IMR-90 (cell line): ENCODE measurements around the gene CAT. TPM values are rescaled to one million over a fixed set of nuclear protein-coding genes. Genes with fewer than 3 reads are reported as not detected.
A peak's percentile ranks its signal among the peaks of the same experiment; 100 is the strongest.

Experiments used
- ATAC-seq: fragments of 200-7000 bp; cut with Tn5 transposase; 2 replicates; pipeline ENCODE4 v1.9.1; 2020; ENCODE audit warnings: low read depth, mild to moderate bottlenecking, moderate library complexity
- BruUV-seq: library from RNA; stranded (reverse); fragments of 400-500 nt; replicated peaks from 2 replicates; lab custom pipeline; 2021; lab: Mats Ljungman, UMichigan
- CTCF ChIA-PET: fragments of 300-600 bp; formaldehyde crosslinking; extraction: SDS; loops from one replicate; lab custom pipeline; 2021; ENCODE audit warnings: antibody characterized with exemption; lab: Yijun Ruan, JAX
- POLR2A ChIA-PET: fragments of 300-600 bp; sonication (Branson Sonifier 250); formaldehyde crosslinking; loops from one replicate; lab custom pipeline; 2022; ENCODE audit warnings: antibody characterized with exemption; ENCODE audit not compliant: unreplicated experiment; lab: Charles Lee
- DNase-seq: peaks from one replicate; pipeline ENCODE4 v3.0.0; 2013
- H2AFZ ChIP-seq: replicated peaks from 2 replicates; pipeline ENCODE3; 2013; ENCODE audit warnings: low read length, mild to moderate bottlenecking; ENCODE audit not compliant: poor library complexity
- H2AK5ac ChIP-seq: 2 replicates; pipeline ENCODE4 v1.6.1; 2013; ENCODE audit warnings: low read depth, low read length, inconsistent platforms
- H2AK9ac ChIP-seq: replicated peaks from 2 replicates; pipeline ENCODE3; 2013; ENCODE audit warnings: mild to moderate bottlenecking, low read depth, low read length, moderate library complexity; ENCODE audit not compliant: poor library complexity
- H2BK120ac ChIP-seq: 2 replicates; pipeline ENCODE4 v1.6.1; 2013; ENCODE audit warnings: low read depth, low read length, inconsistent platforms
- H2BK15ac ChIP-seq: 3 replicates; pipeline ENCODE4 v1.6.1; 2013; ENCODE audit warnings: low read depth, low read length, inconsistent platforms
- H2BK20ac ChIP-seq: 2 replicates; pipeline ENCODE4 v1.6.1; 2013; ENCODE audit warnings: low read depth, mild to moderate bottlenecking, inconsistent platforms, low read length, moderate library complexity
- H2BK5ac ChIP-seq: 2 replicates; pipeline ENCODE4 v1.6.1; 2013; ENCODE audit warnings: mild to moderate bottlenecking, low read depth, low read length, inconsistent platforms; ENCODE audit not compliant: poor library complexity, severe bottlenecking
- H3K14ac ChIP-seq: replicated peaks from 2 replicates; pipeline ENCODE4 v1.6.1; 2013; ENCODE audit warnings: low read depth, low read length, inconsistent platforms
- H3K18ac ChIP-seq: 2 replicates; pipeline ENCODE4 v1.6.1; 2013; ENCODE audit warnings: low read depth, low read length, control low read depth
- H3K23ac ChIP-seq: 2 replicates; pipeline ENCODE4 v1.6.1; 2013; ENCODE audit warnings: low read depth, low read length, inconsistent platforms
- H3K27ac ChIP-seq: 2 replicates; pipeline ENCODE4 v1.5.1; 2013; ENCODE audit warnings: mild to moderate bottlenecking, control low read depth, low read length; ENCODE audit not compliant: insufficient read depth
- H3K27me3 ChIP-seq: 2 replicates; pipeline ENCODE4 v1.6.1; 2013; ENCODE audit warnings: low read length; ENCODE audit not compliant: control insufficient read depth, insufficient read depth
- H3K36me3 ChIP-seq: 2 replicates; pipeline ENCODE4 v1.6.1; 2013; ENCODE audit warnings: low read length, mixed read lengths; ENCODE audit not compliant: control insufficient read depth, insufficient read depth
- H3K4ac ChIP-seq: 2 replicates; pipeline ENCODE4 v1.6.1; 2013; ENCODE audit warnings: low read depth, low read length, inconsistent platforms
- H3K4me1 ChIP-seq: 2 replicates; pipeline ENCODE4 v1.6.1; 2013; ENCODE audit warnings: low read length, mixed read lengths; ENCODE audit not compliant: control insufficient read depth, insufficient read depth
- H3K4me2 ChIP-seq: 2 replicates; pipeline ENCODE4 v1.6.1; 2013; ENCODE audit warnings: low read depth, mild to moderate bottlenecking, control low read depth, low read length, moderate library complexity
- H3K4me3 ChIP-seq: 2 replicates; pipeline ENCODE4 v1.5.1; 2013; ENCODE audit warnings: low read depth, mild to moderate bottlenecking, control low read depth, low read length, moderate library complexity; ENCODE audit not compliant: insufficient read depth
- H3K56ac ChIP-seq: 2 replicates; pipeline ENCODE4 v1.6.1; 2013; ENCODE audit warnings: low read length, inconsistent platforms; ENCODE audit not compliant: insufficient read depth; ENCODE audit errors: extremely low read depth
- H3K79me1 ChIP-seq, 2 experiments: 2 replicates each; pipeline ENCODE4 v1.6.1; 2013; ENCODE audit warnings: low read length in 2 of 2, inconsistent platforms in 1 of 2, low read depth in 1 of 2
- H3K9ac ChIP-seq: 2 replicates; pipeline ENCODE4 v1.6.1; 2013; ENCODE audit warnings: low read depth, low read length, control low read depth
- H3K9me1 ChIP-seq: 2 replicates; pipeline ENCODE4 v1.6.1; 2013; ENCODE audit warnings: low read length, inconsistent platforms; ENCODE audit not compliant: insufficient read depth
- H3K9me3 ChIP-seq: 2 replicates; pipeline ENCODE4 v1.6.1; 2013; ENCODE audit warnings: low read length; ENCODE audit not compliant: control insufficient read depth, insufficient read depth
- H4K20me1 ChIP-seq: 2 replicates; pipeline ENCODE4 v1.6.1; 2013; ENCODE audit warnings: low read length, inconsistent platforms; ENCODE audit not compliant: insufficient read depth
- H4K5ac ChIP-seq: 2 replicates; pipeline ENCODE4 v1.6.1; 2013; ENCODE audit warnings: mild to moderate bottlenecking, low read depth, low read length, control low read depth
- H4K8ac ChIP-seq, 2 experiments: 2 replicates each; pipeline ENCODE4 v1.6.1; 2013; ENCODE audit warnings: low read depth in 2 of 2, low read length in 2 of 2, control low read depth in 1 of 2, inconsistent platforms in 1 of 2
- H4K91ac ChIP-seq: 2 replicates; pipeline ENCODE4 v1.6.1; 2013; ENCODE audit warnings: low read depth, low read length, inconsistent platforms; ENCODE audit not compliant: insufficient read depth
- CEBPB ChIP-seq: IDR thresholded peaks from 2 replicates; pipeline ENCODE4 v1.6.1; 2012; ENCODE audit warnings: low read depth, low read length, improper control_type of control experiment
- FOS ChIP-seq: fragments of 150-350 bp; IDR thresholded peaks from 2 replicates; pipeline ENCODE4 v1.6.1; 2016; ENCODE audit warnings: low read depth, low read length
- MXI1 ChIP-seq: IDR thresholded peaks from 2 replicates; pipeline ENCODE4 v1.6.1; 2012; ENCODE audit warnings: low read depth, mild to moderate bottlenecking, low read length, moderate library complexity, borderline replicate concordance
- NFE2L2 ChIP-seq: fragments of 150-350 bp; IDR thresholded peaks from 2 replicates; pipeline ENCODE4 v1.6.1; 2016; ENCODE audit warnings: low read depth, mild to moderate bottlenecking, low read length
- POLR2A ChIP-seq: IDR thresholded peaks from 2 replicates; pipeline ENCODE4 v1.6.1; 2012; ENCODE audit warnings: mild to moderate bottlenecking, low read depth, low read length
- RFX5 ChIP-seq: IDR thresholded peaks from 2 replicates; pipeline ENCODE4 v1.8.0; 2012; ENCODE audit warnings: low read depth, mild to moderate bottlenecking, low read length, moderate library complexity
- SMC3 ChIP-seq: fragments of 150-350 bp; IDR thresholded peaks from 2 replicates; pipeline ENCODE4 v1.6.1; 2016; ENCODE audit warnings: low read depth, mild to moderate bottlenecking, antibody characterized with exemption, low read length, moderate library complexity
- USF2 ChIP-seq: fragments of 150-350 bp; IDR thresholded peaks from 2 replicates; pipeline ENCODE4 v1.6.1; 2017; ENCODE audit warnings: mild to moderate bottlenecking, antibody characterized with exemption, low read length, low read depth
- dilution Hi-C: fragments of 300-500 bp; cut with HindIII; formaldehyde crosslinking; loops from one replicate; pipeline ENCODE4 v1.14.3; 2018; ENCODE audit warnings: low sequenced_read_pairs; ENCODE audit not compliant: unreplicated experiment
- in situ Hi-C: fragments of 300-500 bp; cut with MboI; formaldehyde crosslinking; loops from 3 replicates; pipeline ENCODE4 v1.14.3; 2019; ENCODE audit warnings: low sequenced_read_pairs, inconsistent platforms, mixed read lengths
- intact Hi-C: fragments of 100-400 bp; cut with micrococcal nuclease; formaldehyde crosslinking; loops from 2 replicates; pipeline ENCODE4 v1.10.0; 2022
- microRNA-seq, 2 experiments: library from miRNA; stranded (forward) in 1 of 2; unstranded in 1 of 2; fragments of 10-50 nt in 1 of 2; fragments of <30 nt in 1 of 2; gene quantifications in 1 of 2; microRNA quantifications in 1 of 2; one replicate each; pipeline versions ENCODE3 to v1.1.0; 2013 to 2020; ENCODE audit not compliant: insufficient read depth in 1 of 2, insufficient read length in 1 of 2, unreplicated experiment in 1 of 2
- polyA plus RNA-seq, 3 experiments: library from polyadenylated mRNA; depleted of rRNA; stranded (reverse); fragments of >200 nt; gene quantifications; 2 replicates each; pipeline ENCODE4 v1.2.3, GENCODE V29; 2012; ENCODE audit warnings: low replicate concordance in 1 of 3
- small RNA-seq, 5 experiments: library from RNA; depleted of rRNA; stranded (forward); fragments of <200 nt; gene quantifications; one replicate each; pipeline ENCODE3, GENCODE V24; 2012
- total RNA-seq: library from RNA; depleted of rRNA; stranded (reverse); fragments of >200 nt; gene quantifications from 2 replicates; pipeline ENCODE4 v1.2.3, GENCODE V29; 2012; rRNA removed

CAT gene
- total and polyA plus RNA-seq, 2 of the 4 experiments (the other 2 are of a cell fraction), result 52.5 to 80.5 TPM

- Histone ChIP-seq H3K14ac (no peak overlapping the region), H3K4me1 (no peaks in the 10 kb centered on the region), H3K36me3 (no peaks in the 10 kb centered on the region), H3K9ac (no peak overlapping the region), H4K91ac (no peak overlapping the region), H2BK120ac (no peak overlapping the region), H4K20me1 (no peaks in the 10 kb centered on the region), H3K23ac (no peak overlapping the region), H4K8ac (no peak overlapping the region), H3K56ac (no peak overlapping the region), H3K4me3 (no peak overlapping the region), H2AK5ac (no peak overlapping the region), H3K4ac (no peak overlapping the region), H2BK15ac (no peak overlapping the region), H2BK5ac (no peak overlapping the region), H3K27ac (no peak overlapping the region), H3K4me2 (no peak overlapping the region), H4K5ac (no peak overlapping the region), H3K79me1 (no peaks in the 10 kb centered on the region), H3K27me3 (peaks cover 51% of the 10 kb centered on the region), H3K9me3 (no peaks in the 10 kb centered on the region), H2BK20ac (no peak overlapping the region), H2AFZ (no peak overlapping the region), H3K9me1 (no peaks in the 10 kb centered on the region), H2AK9ac (no peak overlapping the region), H3K18ac (no peak overlapping the region)
- DNase-seq, result no peak
- intact Hi-C loops (no loop called here), dilution Hi-C loops (no loop called here), in situ Hi-C loops (no loop called here)
- no peak for ATAC-seq
- ChIA-PET CTCF (no interaction called here), POLR2A (no interaction called here)
- BruUV-seq, result no TSS peak
- TF ChIP-seq FOS, result no peak
- TF ChIP-seq NFE2L2, result no peak
- no peak for TF ChIP-seq POLR2A
- no peak for TF ChIP-seq USF2
- TF ChIP-seq CEBPB, result peak; percentile 46; the same call in 1 of the 2 replicates
- no peak for TF ChIP-seq RFX5
- no peak for TF ChIP-seq SMC3
- TF ChIP-seq MXI1, result no peak
These were observed 82.5 kb downstream of the CAT start for GRCh38 chr11:34521265-34521664.

Small RNAs within 50 kb of the gene (microRNA-seq; reads per million reads assigned to microRNA genes)
- gene AL035079.1 (ENCODE audit: insufficient read depth, insufficient read length), result not detected

Small RNAs within 50 kb of the gene (small RNA-seq; reads per million reads assigned to genes)
- gene AL035079.1, result 0 to 0.60 (median 0) reads per million in 5 experiments

Other genes with a start within 250 kb of the CAT start
- 0.18 and 0.28 TPM in 2 replicates for gene ABTB2, start 80.9 kb upstream of the CAT start, total RNA-seq
- gene ABTB2, start 80.9 kb upstream of the CAT start, polyA plus RNA-seq (2012; rRNA removed), result 2.0 and 2.2 TPM in 2 replicates
- gene ELF5, start 74.9 kb downstream of the CAT start, total RNA-seq, result not detected in 2 replicates
- not detected in 2 replicates for gene ELF5, start 74.9 kb downstream of the CAT start, polyA plus RNA-seq (2012; rRNA removed)
- gene EHF, start 182.2 kb downstream of the CAT start, total RNA-seq, result under 0.01 TPM in 1 of 2 replicates, not detected in the other
- gene EHF, start 182.2 kb downstream of the CAT start, polyA plus RNA-seq (2012; rRNA removed), result not detected in 2 replicates